ENCODE measurements around the gene CNTN4.

The CNTN4 gene

GRCh38 chr3:2847062-2847841 is 748.6 kb downstream of the CNTN4 start:
- Histone ChIP-seq H3K9me2 (ENCODE audit: low read depth, low read length) (no peaks in the 10 kb centered on the region), H3K27ac (ENCODE audit: low read depth, low read length, poor library complexity, severe bottlenecking) (no peak overlapping the region), H3K4me3 (ENCODE audit: low read depth, low read length, poor library complexity, severe bottlenecking) (no peak overlapping the region), H3K4me2 (ENCODE audit: low read length) (no peak overlapping the region), H3K36me3 (ENCODE audit: insufficient read depth, low read length) (no peaks in the 10 kb centered on the region), H3F3A (ENCODE audit: insufficient read depth, low read length) (no peaks in the 10 kb centered on the region), H3K4me1 (ENCODE audit: insufficient read depth, low read length, severe bottlenecking) (no peaks in the 10 kb centered on the region), H4K20me1 (ENCODE audit: insufficient read depth, low read length) (no peaks in the 10 kb centered on the region), H3K9me3 (ENCODE audit: low read length) (no peaks in the 10 kb centered on the region), H3K27me3 (ENCODE audit: insufficient read depth, low read length) (no peaks in the 10 kb centered on the region), H3K79me2 (ENCODE audit: insufficient read depth, low read length) (no peaks in the 10 kb centered on the region), H2AFZ (ENCODE audit: low read length) (no peak overlapping the region), H3K9ac (ENCODE audit: low read length) (no peak overlapping the region)
- TF ChIP-seq CTCF (IDR thresholded peaks at IDR 0.05; ENCODE audit: low read length) (no peak), EZH2 (IDR thresholded peaks at IDR 0.05; ENCODE audit: borderline replicate concordance, low read length) (no peak)

- Histone ChIP-seq H3K9me2 (ENCODE audit: low read depth, low read length) (no peaks in the 10 kb centered on the region), H3K4me2 (ENCODE audit: low read length) (no peak overlapping the region), H3K4me3 (ENCODE audit: low read depth, low read length, poor library complexity, severe bottlenecking) (no peak overlapping the region), H2AFZ (ENCODE audit: low read length) (no peak overlapping the region), H3K27ac (ENCODE audit: low read depth, low read length, poor library complexity, severe bottlenecking) (no peak overlapping the region), H4K20me1 (ENCODE audit: insufficient read depth, low read length) (no peaks in the 10 kb centered on the region), H3F3A (ENCODE audit: insufficient read depth, low read length) (no peaks in the 10 kb centered on the region), H3K9me3 (ENCODE audit: low read length) (no peaks in the 10 kb centered on the region), H3K27me3 (ENCODE audit: insufficient read depth, low read length) (no peaks in the 10 kb centered on the region), H3K9ac (ENCODE audit: low read length) (no peak overlapping the region), H3K36me3 (ENCODE audit: insufficient read depth, low read length) (no peaks in the 10 kb centered on the region), H3K79me2 (ENCODE audit: insufficient read depth, low read length) (no peaks in the 10 kb centered on the region), H3K4me1 (ENCODE audit: insufficient read depth, low read length, severe bottlenecking) (no peaks in the 10 kb centered on the region)
- TF ChIP-seq EZH2 (IDR thresholded peaks at IDR 0.05; ENCODE audit: borderline replicate concordance, low read length) (no peak), CTCF (IDR thresholded peaks at IDR 0.05; ENCODE audit: low read length) (no peak)
Measured at GRCh38 chr3:2849092-2849491, 750.4 kb downstream of the CNTN4 start.

GRCh38 chr3:2850701-2851100 is 752.0 kb downstream of the CNTN4 start:
- no peak overlapping the region for H2AFZ ChIP-seq (ENCODE audit: low read length)

More at GRCh38 chr3:2850701-2851100, 752.0 kb downstream of the CNTN4 start:
- Histone ChIP-seq H3K27me3 (ENCODE audit: insufficient read depth, low read length) (no peaks in the 10 kb centered on the region), H4K20me1 (ENCODE audit: insufficient read depth, low read length) (no peaks in the 10 kb centered on the region), H3K79me2 (ENCODE audit: insufficient read depth, low read length) (no peaks in the 10 kb centered on the region), H3K4me3 (ENCODE audit: low read depth, low read length, poor library complexity, severe bottlenecking) (no peak overlapping the region), H3K4me1 (ENCODE audit: insufficient read depth, low read length, severe bottlenecking) (no peaks in the 10 kb centered on the region), H3K27ac (ENCODE audit: low read depth, low read length, poor library complexity, severe bottlenecking) (no peak overlapping the region), H3K36me3 (ENCODE audit: insufficient read depth, low read length) (no peaks in the 10 kb centered on the region), H3K9me3 (ENCODE audit: low read length) (no peaks in the 10 kb centered on the region), H3K4me2 (ENCODE audit: low read length) (no peak overlapping the region), H3K9me2 (ENCODE audit: low read depth, low read length) (no peaks in the 10 kb centered on the region), H3F3A (ENCODE audit: insufficient read depth, low read length) (no peaks in the 10 kb centered on the region), H3K9ac (ENCODE audit: low read length) (no peak overlapping the region)
- TF ChIP-seq EZH2 (IDR thresholded peaks at IDR 0.05; ENCODE audit: borderline replicate concordance, low read length) = no peak
- TF ChIP-seq CTCF (IDR thresholded peaks at IDR 0.05; ENCODE audit: low read length) = no peak
